Fibroblast of lung (primary cell): Measurements from ENCODE around the gene PRRC2B.

Experiments used
- CTCF ChIP-seq, 2 donors: IDR thresholded peaks in 1 of 2; conservative IDR thresholded peaks in 1 of 2; 1 replicate in 1 of 2; 2 replicates in 1 of 2; pipeline ENCODE4 v1.5.1; 2011 to 2012; ENCODE audit warnings: low read length in 2 of 2, control low read depth in 1 of 2, inconsistent platforms in 1 of 2, low read depth in 1 of 2, mild to moderate bottlenecking in 1 of 2
- EZH2 ChIP-seq: IDR thresholded peaks from 2 replicates; pipeline ENCODE4 v1.5.1; 2012; ENCODE audit warnings: low read length, control low read depth, mild to moderate bottlenecking; ENCODE audit errors: missing control alignments

- TF ChIP-seq CTCF (conservative IDR thresholded peaks at IDR 0.05 in 1 of 2, IDR thresholded peaks at IDR 0.05 in 1 of 2; ENCODE audit: low read depth in 1 of 2, low read length in 2 of 2) (no peak), EZH2 (no peak)
Measured at GRCh38 chr9:131385296-131385695, 8.6 kb upstream of the PRRC2B start.
